Peyer's patch (tissue), 4 donors: ENCODE data around the gene CNTNAP2.

Experiments used
- POLR2A ChIP-seq, 2 donors: fragments of 450-650 bp; IDR thresholded peaks; one replicate each; pipeline ENCODE4 v1.5.1; 2017; ENCODE audit warnings: antibody characterized with exemption in 2 of 2, mild to moderate bottlenecking in 2 of 2, moderate library complexity in 2 of 2
- TF ChIP-seq, protein P1 (sequence below), 6 experiments: fragments of 450-650 bp in 4 of 6; fragments of 200-600 bp in 2 of 6; sonication (generic) in 1 of 6; IDR thresholded peaks; one replicate each; pipeline ENCODE4 v1.5.1; 2017 to 2019; ENCODE audit warnings: antibody characterized with exemption in 6 of 6, mild to moderate bottlenecking in 3 of 6, moderate library complexity in 1 of 6

- TF ChIP-seq, protein P1, sequence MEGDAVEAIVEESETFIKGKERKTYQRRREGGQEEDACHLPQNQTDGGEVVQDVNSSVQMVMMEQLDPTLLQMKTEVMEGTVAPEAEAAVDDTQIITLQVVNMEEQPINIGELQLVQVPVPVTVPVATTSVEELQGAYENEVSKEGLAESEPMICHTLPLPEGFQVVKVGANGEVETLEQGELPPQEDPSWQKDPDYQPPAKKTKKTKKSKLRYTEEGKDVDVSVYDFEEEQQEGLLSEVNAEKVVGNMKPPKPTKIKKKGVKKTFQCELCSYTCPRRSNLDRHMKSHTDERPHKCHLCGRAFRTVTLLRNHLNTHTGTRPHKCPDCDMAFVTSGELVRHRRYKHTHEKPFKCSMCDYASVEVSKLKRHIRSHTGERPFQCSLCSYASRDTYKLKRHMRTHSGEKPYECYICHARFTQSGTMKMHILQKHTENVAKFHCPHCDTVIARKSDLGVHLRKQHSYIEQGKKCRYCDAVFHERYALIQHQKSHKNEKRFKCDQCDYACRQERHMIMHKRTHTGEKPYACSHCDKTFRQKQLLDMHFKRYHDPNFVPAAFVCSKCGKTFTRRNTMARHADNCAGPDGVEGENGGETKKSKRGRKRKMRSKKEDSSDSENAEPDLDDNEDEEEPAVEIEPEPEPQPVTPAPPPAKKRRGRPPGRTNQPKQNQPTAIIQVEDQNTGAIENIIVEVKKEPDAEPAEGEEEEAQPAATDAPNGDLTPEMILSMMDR (IDR thresholded peaks at IDR 0.05): no peak
- TF ChIP-seq POLR2A (IDR thresholded peaks at IDR 0.05): no peak
Measured at GRCh38 chr7:148161776-148162175, 2045.2 kb downstream of the CNTNAP2 start.
